ENCODE results near the gene TMEM163.

- TF ChIP-seq POLR2A (IDR thresholded peaks at IDR 0.05) (no peak), CTCF (IDR thresholded peaks at IDR 0.05) (no peak), EP300 (IDR thresholded peaks at IDR 0.05) (no peak)
Observed at GRCh38 chr2:134433469-134433868, 285.3 kb downstream of the TMEM163 start.
